Karpas-422 (cell line): ENCODE data around the gene GLMN. TPM values are rescaled to one million over a fixed set of nuclear protein-coding genes. Genes with fewer than 3 reads are reported as not detected.
A peak's percentile ranks its signal among the peaks of the same experiment; 100 is the strongest.
"Not testable (repeated sequence)": the region's sequence is repeated elsewhere in the genome, so short reads cannot be mapped to it uniquely, and the experiment has no call there.

ENCODE experiments used
- DNase-seq: peaks from one replicate; pipeline ENCODE4 v3.0.0-alpha.2; 2015
- H2AFZ ChIP-seq: fragments of 200-600 bp; sonication (generic); 2 replicates; pipeline ENCODE4 v1.6.1; 2014; ENCODE audit warnings: antibody characterized with exemption, low read length, mixed read lengths
- H3K27ac ChIP-seq: fragments of 200-600 bp; sonication (generic); 2 replicates; pipeline ENCODE4 v1.5.1; 2014; ENCODE audit warnings: mild to moderate bottlenecking, low read length, moderate library complexity
- H3K27me3 ChIP-seq: fragments of 200-600 bp; sonication (generic); 2 replicates; pipeline ENCODE4 v1.6.1; 2014; ENCODE audit warnings: low read length, mixed read lengths
- H3K36me3 ChIP-seq: fragments of 200-600 bp; sonication (generic); 2 replicates; pipeline ENCODE4 v1.6.1; 2014; ENCODE audit warnings: low read length, mixed read lengths; ENCODE audit not compliant: insufficient read depth
- H3K4me1 ChIP-seq: fragments of 200-600 bp; sonication (generic); 2 replicates; pipeline ENCODE4 v1.6.1; 2014; ENCODE audit warnings: mild to moderate bottlenecking, low read length, mixed read lengths
- H3K4me2 ChIP-seq: fragments of 200-600 bp; sonication (generic); 2 replicates; pipeline ENCODE4 v1.6.1; 2014; ENCODE audit warnings: low read length, low read depth, mild to moderate bottlenecking; ENCODE audit not compliant: poor library complexity, severe bottlenecking
- H3K4me3 ChIP-seq: fragments of 200-600 bp; sonication (generic); 2 replicates; pipeline ENCODE4 v1.5.1; 2014; ENCODE audit warnings: mild to moderate bottlenecking, antibody characterized with exemption, low read length, mixed read lengths
- H3K79me2 ChIP-seq: fragments of 200-600 bp; sonication (generic); 2 replicates; pipeline ENCODE4 v1.6.1; 2014; ENCODE audit warnings: mild to moderate bottlenecking, low read length, mixed read lengths
- H3K9ac ChIP-seq: fragments of 200-600 bp; sonication (generic); 2 replicates; pipeline ENCODE4 v1.6.0; 2014; ENCODE audit warnings: low read length
- H3K9me2 ChIP-seq: fragments of 200-600 bp; sonication (generic), shearing (Covaris generic); replicated peaks from 2 replicates; pipeline ENCODE4 v1.6.0; 2014; ENCODE audit warnings: mild to moderate bottlenecking, low read length, moderate library complexity; ENCODE audit not compliant: insufficient read depth
- H3K9me3 ChIP-seq: fragments of 300-700, 200-600 bp; sonication (generic); 2 replicates; pipeline ENCODE4 v1.6.1; 2014; ENCODE audit warnings: low read length, mixed read lengths
- H4K20me1 ChIP-seq: fragments of 200-600 bp; sonication (generic); 2 replicates; pipeline ENCODE4 v1.6.1; 2014; ENCODE audit warnings: mild to moderate bottlenecking, antibody characterized with exemption, low read length, low read depth; ENCODE audit not compliant: insufficient read depth
- total RNA-seq: library from RNA; depleted of rRNA; stranded (reverse); fragments of >200 nt; shearing (Covaris generic); gene quantifications from 2 replicates; pipeline ENCODE4 v1.2.3, GENCODE V29; 2014; ENCODE audit warnings: low replicate concordance

The GLMN gene
- total RNA-seq, 1 experiment from 2014 or later = 22.7 TPM

- H3K27ac ChIP-seq = no peak overlapping the region
- H3K4me3 ChIP-seq = no peak overlapping the region
- no peaks in the 10 kb centered on the region for H3K9me3 ChIP-seq
- H4K20me1 ChIP-seq = no peaks in the 10 kb centered on the region
- H3K9me2 ChIP-seq = no peaks in the 10 kb centered on the region
- H3K4me1 ChIP-seq = no peaks in the 10 kb centered on the region
- no peak overlapping the region for H3K4me2 ChIP-seq
- peaks cover 19% of the 10 kb centered on the region; the same call in 1 of the 2 replicates for H3K36me3 ChIP-seq
- DNase-seq = peak; percentile 69
- no peaks in the 10 kb centered on the region for H3K27me3 ChIP-seq
- no peak overlapping the region for H2AFZ ChIP-seq
- no peaks in the 10 kb centered on the region for H3K79me2 ChIP-seq
- H3K9ac ChIP-seq = no peak overlapping the region
Observed at GRCh38 chr1:92310185-92310597, 11.4 kb upstream of the GLMN start.

- no peak for DNase-seq
- Histone ChIP-seq H3K27ac (no peak overlapping the region), H3K36me3 (peaks cover 33% of the 10 kb centered on the region), H3K9me2 (no peaks in the 10 kb centered on the region), H4K20me1 (no peaks in the 10 kb centered on the region), H3K4me1 (no peaks in the 10 kb centered on the region), H3K79me2 (peaks cover 11% of the 10 kb centered on the region), H3K9ac (no peak overlapping the region), H2AFZ (no peak overlapping the region), H3K4me2 (no peak overlapping the region), H3K27me3 (no peaks in the 10 kb centered on the region), H3K4me3 (no peak overlapping the region), H3K9me3 (no peaks in the 10 kb centered on the region)
Observed at GRCh38 chr1:92307980-92308379, 9.2 kb upstream of the GLMN start.

- no peaks in the 10 kb centered on the region for H3K27me3 ChIP-seq
- no peak overlapping the region for H3K4me3 ChIP-seq
- H2AFZ ChIP-seq = no peak overlapping the region
- H3K9me2 ChIP-seq = no peaks in the 10 kb centered on the region
- no peak overlapping the region for H3K4me2 ChIP-seq
- H3K9me3 ChIP-seq = no peaks in the 10 kb centered on the region
- no peaks in the 10 kb centered on the region for H4K20me1 ChIP-seq
- peaks cover 27% of the 10 kb centered on the region for H3K36me3 ChIP-seq
- peaks cover 21% of the 10 kb centered on the region for H3K79me2 ChIP-seq
- H3K9ac ChIP-seq = no peak overlapping the region
- no peak overlapping the region for H3K27ac ChIP-seq
- DNase-seq = no peak
- H3K4me1 ChIP-seq = peaks cover under 1% of the 10 kb centered on the region
Observed at GRCh38 chr1:92306020-92306419, 7.2 kb upstream of the GLMN start.

GRCh38 chr1:92301021-92301420 lies 2.2 kb upstream of the GLMN start:
- H4K20me1 ChIP-seq = no peaks in the 10 kb centered on the region
- H3K4me3 ChIP-seq = no peak overlapping the region
- no peaks in the 10 kb centered on the region for H3K27me3 ChIP-seq
- H3K4me2 ChIP-seq = peak overlapping the region; percentile 95
- DNase-seq = no peak
- no peaks in the 10 kb centered on the region for H3K9me3 ChIP-seq
- H3K4me1 ChIP-seq = peaks cover 23% of the 10 kb centered on the region
- H3K79me2 ChIP-seq = peaks cover 69% of the 10 kb centered on the region
- H3K9ac ChIP-seq = no peak overlapping the region
- no peak overlapping the region for H3K27ac ChIP-seq
- peaks cover 28% of the 10 kb centered on the region for H3K36me3 ChIP-seq
- no peaks in the 10 kb centered on the region for H3K9me2 ChIP-seq
- no peak overlapping the region for H2AFZ ChIP-seq

- H2AFZ ChIP-seq = peak overlapping the region; percentile 99
- peak overlapping the region; percentile 9; the same call in 1 of the 2 replicates for H3K27ac ChIP-seq
Observed at GRCh38 chr1:92299477-92300150, 827 bp upstream of the GLMN start.

GRCh38 chr1:92298213-92298572 lies 594 bp downstream of the GLMN start:
- peak overlapping the region; percentile 93 for H3K9ac ChIP-seq
- H3K27ac ChIP-seq = peak overlapping the region; percentile 70
- no peaks in the 10 kb centered on the region for H4K20me1 ChIP-seq
- no peaks in the 10 kb centered on the region for H3K27me3 ChIP-seq
- no peak for DNase-seq
- peak overlapping the region; percentile 99 for H2AFZ ChIP-seq
- no peaks in the 10 kb centered on the region for H3K9me3 ChIP-seq
- H3K9me2 ChIP-seq = no peaks in the 10 kb centered on the region
- peak overlapping the region; percentile 95 for H3K4me2 ChIP-seq
- H3K4me1 ChIP-seq = peaks cover 23% of the 10 kb centered on the region
- peaks cover 79% of the 10 kb centered on the region for H3K79me2 ChIP-seq
- H3K36me3 ChIP-seq = peaks cover 34% of the 10 kb centered on the region
- H3K4me3 ChIP-seq = peak overlapping the region; percentile 97

More at GRCh38 chr1:92299477-92300150, 827 bp upstream of the GLMN start:
- H3K79me2 ChIP-seq = peaks cover 79% of the 10 kb centered on the region
- H3K27me3 ChIP-seq = no peaks in the 10 kb centered on the region
- H3K9me3 ChIP-seq = no peaks in the 10 kb centered on the region
- H3K4me1 ChIP-seq = peaks cover 23% of the 10 kb centered on the region
- peak overlapping the region; percentile 93 for H3K9ac ChIP-seq
- H3K4me3 ChIP-seq = peak overlapping the region; percentile 97
- H3K36me3 ChIP-seq = peaks cover 35% of the 10 kb centered on the region
- H4K20me1 ChIP-seq = no peaks in the 10 kb centered on the region
- no peaks in the 10 kb centered on the region for H3K9me2 ChIP-seq
- peak; percentile 58 for DNase-seq
- peak overlapping the region; percentile 95 for H3K4me2 ChIP-seq

GRCh38 chr1:92291372-92291999 lies 7.3 kb downstream of the GLMN start:
- DNase-seq = peak; percentile 58
- Histone ChIP-seq H4K20me1 (no peaks in the 10 kb centered on the region), H3K27ac (no peak overlapping the region), H3K4me2 (no peak overlapping the region), H3K4me1 (no peaks in the 10 kb centered on the region), H3K4me3 (no peak overlapping the region), H3K9ac (no peak overlapping the region), H3K36me3 (peaks cover 57% of the 10 kb centered on the region), H3K9me2 (no peaks in the 10 kb centered on the region), H3K79me2 (peaks cover 36% of the 10 kb centered on the region), H2AFZ (no peak overlapping the region), H3K27me3 (no peaks in the 10 kb centered on the region), H3K9me3 (no peaks in the 10 kb centered on the region)

GRCh38 chr1:92281411-92281810 lies 17.4 kb downstream of the GLMN start:
- not testable (repeated sequence) for H3K9ac ChIP-seq, H4K20me1 ChIP-seq, H3K4me1 ChIP-seq, H3K27ac ChIP-seq, DNase-seq, H3K9me3 ChIP-seq, H3K9me2 ChIP-seq, H3K4me2 ChIP-seq, H3K4me3 ChIP-seq, H3K27me3 ChIP-seq, H2AFZ ChIP-seq
- peaks cover 22% of the 10 kb centered on the region for H3K36me3 ChIP-seq
- peaks cover 17% of the 10 kb centered on the region for H3K79me2 ChIP-seq
